DMS153 treated with DMSO at 0.1 percent for 48 hours (cell line): ENCODE measurements around the gene SLC9A8.
"Not testable (repeated sequence)": the region's sequence is repeated elsewhere in the genome, so short reads cannot be mapped to it uniquely, and the experiment has no call there.

Source experiments
- DNase-seq: peaks from one replicate; lab custom pipeline; 2025; ENCODE audit not compliant: unreplicated experiment; lab: John Stamatoyannopoulos, UW

SLC9A8 gene

GRCh38 chr20:49891476-49892110 lies 79.0 kb downstream of the SLC9A8 start:
- no peak for DNase-seq

DNA sequence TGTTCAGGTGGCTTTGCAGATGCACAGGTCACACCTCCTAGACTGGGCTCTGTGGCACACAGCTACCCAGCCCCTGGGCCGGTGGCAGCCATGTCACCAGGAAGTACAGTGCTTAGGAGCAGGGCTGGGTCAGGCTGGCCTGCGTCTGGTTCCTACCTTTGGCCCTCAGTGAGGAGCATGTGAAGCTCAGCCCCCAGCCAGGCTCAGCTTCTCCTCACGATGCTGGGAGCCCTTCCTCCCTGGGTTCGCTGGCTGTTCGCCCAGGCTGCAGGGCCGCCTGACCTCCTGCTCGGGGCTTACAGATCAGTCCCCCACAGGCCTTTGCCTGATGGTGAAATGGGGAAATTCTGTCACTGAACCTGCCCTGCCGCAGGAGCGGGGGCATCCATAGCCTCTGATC lies 79.6 kb downstream of the SLC9A8 start:
- no peak for DNase-seq

DNA sequence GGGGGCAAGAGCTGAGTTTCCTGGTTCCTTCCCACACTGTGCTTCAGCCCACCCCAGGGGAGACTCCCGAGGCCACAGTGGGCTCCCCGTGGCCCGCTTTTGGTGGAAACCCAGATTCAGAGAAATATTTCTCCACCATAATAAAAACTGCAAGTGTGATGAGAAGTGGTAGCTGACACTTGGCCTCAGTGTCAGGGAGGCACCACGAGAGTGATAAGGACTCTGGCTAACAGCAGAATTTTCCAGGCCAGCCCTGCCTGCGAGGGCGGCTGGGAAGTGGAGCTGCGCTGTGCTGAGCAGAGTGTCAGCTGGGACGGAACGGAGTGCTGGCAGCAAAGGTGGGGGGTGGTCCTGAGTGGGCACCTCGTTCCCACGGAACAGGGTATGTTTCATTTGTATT lies 80.2 kb downstream of the SLC9A8 start:
- DNase-seq: no peak

DNA sequence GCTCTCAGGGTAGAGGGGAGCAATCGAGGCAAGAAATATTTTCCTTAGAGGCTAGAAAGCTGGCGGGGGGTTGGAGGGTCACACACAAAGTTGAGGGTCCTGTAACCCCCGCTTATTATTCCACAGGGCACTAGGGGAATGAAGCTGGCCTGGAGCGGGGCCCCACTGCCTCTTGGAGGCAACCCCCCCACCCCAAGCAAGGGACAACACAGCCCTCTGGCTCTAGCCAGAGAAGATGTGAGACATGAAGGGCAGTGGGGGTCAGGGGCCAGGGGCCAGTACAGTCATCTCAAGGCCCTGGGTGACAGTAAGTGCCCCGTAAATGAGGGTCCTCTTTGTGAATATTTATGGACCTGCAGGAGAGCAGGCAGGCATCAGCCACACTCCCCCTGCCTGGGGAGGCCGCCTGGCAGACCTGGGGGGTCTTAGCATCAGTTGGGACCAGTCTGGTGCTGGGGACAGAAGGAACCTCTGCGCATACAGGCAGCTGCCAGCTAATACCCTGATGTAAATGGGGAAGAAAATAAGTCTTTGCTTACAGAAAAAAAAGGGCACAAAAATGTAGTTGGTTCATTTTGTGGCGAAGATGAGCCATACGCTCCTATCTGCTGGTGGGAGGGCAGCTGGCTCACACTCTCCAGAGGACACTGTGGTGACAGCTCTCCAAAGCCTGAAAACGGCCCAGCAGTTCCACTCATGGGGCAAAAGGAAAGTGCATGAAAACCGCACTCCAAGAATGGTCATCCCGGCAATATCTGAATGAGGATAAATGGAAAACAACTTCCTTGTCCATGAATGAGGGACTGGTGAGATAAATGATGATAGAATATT lies 80.8 kb downstream of the SLC9A8 start:
- no peak for DNase-seq

- no peak for DNase-seq
These were observed 81.4 kb downstream of the SLC9A8 start for GRCh38 chr20:49894073-49894470.

GRCh38 chr20:49895474-49896093 lies 83.0 kb downstream of the SLC9A8 start:
- not testable (repeated sequence) for DNase-seq

DNA sequence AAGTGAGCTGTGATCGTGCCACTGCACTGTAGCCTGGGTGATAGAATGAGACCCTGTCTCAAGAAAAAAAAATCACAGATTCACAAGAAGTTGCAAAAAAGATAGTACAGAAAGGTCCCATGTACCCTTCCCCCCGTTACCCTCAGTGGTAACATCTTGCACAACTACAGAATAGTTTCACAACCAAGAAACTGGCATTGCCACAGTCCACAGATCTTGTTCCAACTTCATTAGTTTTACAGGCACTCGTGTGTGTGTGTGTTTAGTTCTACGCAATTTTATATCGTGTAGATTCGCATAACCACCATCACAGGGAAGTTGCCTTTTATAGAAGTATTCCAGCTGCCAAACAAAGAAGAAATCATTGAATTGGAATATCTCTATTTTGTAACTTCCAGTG lies 83.6 kb downstream of the SLC9A8 start:
- DNase-seq: no peak

- DNase-seq: no peak
These were observed 87.1 kb downstream of the SLC9A8 start for GRCh38 chr20:49899541-49900383.

DNA sequence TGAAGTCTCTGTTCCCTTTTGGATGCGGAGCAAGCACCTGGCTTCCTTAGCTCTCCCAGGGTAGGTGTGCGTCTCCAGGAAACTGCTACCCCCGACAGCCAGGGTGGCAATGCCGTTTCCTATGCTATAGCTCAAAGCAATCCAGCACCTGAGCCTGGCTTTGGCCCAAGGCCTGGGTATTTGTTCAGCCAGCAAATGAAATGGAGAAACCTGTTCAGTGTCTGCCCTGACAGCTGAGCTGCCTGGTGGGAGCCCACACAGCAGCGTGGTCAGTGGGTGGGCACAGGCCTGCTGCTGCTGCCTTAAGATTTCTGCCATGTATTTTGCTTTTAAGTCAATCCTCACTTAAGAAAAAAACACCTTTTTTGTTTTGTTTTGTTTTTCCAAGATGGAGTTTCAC lies 89.0 kb downstream of the SLC9A8 start:
- DNase-seq: no peak

DNA sequence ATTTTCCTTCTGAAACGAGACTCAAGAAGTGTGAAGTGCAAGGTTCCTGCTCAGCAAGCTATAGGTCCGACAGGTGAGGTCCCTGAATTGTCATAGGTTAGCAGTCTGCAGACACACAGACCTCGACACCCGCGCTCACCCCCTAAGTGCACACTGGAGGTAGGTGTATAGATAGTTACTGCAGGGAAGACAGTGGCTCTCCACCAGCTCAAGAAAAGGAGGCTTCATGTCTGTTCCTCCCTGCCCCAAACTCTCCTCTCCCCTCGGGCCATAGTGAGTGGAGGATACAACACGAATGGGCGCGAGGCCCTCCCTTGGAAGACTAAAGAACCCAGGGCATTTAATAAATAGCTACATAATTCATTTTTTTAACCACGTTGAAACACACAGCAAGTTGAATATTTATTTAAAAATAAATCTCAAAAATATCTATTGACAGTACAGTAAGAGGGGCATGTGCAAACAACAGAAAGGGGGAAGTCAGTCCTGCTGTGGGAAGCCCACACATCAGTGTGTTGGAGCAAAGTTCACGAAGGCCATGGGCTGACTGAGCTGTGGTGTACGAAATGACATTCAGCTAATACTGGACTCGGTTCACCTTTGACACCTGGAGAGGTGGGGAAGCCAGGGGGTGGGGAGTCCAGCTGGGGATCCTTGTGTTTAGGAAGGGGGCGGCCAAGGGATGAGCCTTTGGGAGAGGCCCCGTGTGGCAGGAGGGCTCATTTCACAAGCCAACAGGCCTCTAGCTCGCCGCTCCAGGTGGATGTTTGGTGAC lies 92.0 kb downstream of the SLC9A8 start:
- no peak for DNase-seq

DNA sequence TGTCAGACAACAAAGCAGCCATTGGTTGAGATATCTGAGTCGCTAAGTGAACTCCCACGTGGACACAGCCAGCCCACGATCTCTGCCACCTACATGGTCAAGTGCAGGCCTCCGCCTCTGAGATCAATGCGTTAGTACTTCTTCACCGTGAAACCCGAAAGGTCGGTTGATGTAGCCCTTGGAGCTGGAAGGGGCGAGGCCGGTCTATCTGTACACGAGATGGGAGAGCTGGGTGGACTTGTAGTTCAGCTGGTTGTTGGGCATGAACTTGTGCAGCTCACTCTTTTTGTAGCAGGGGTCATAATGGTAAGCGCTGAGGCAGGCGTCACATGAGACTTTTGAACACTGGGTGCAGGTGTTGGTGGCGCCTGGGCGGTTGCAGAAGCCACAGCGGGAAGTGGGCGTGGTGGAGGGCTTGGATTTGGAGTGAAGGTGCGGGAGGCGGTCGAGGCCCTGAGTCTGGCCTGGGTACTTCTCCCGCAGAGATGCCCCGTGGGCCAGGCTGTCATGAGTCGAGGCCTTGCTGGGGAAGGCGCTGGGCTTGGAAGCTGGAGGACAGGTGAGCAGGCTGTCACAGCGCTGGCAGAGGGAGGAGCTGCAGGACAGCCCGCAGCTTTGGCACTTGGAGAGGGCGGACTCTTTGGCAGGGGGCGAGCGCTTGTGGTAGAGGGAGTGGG lies 92.9 kb downstream of the SLC9A8 start:
- no peak for DNase-seq

DNA sequence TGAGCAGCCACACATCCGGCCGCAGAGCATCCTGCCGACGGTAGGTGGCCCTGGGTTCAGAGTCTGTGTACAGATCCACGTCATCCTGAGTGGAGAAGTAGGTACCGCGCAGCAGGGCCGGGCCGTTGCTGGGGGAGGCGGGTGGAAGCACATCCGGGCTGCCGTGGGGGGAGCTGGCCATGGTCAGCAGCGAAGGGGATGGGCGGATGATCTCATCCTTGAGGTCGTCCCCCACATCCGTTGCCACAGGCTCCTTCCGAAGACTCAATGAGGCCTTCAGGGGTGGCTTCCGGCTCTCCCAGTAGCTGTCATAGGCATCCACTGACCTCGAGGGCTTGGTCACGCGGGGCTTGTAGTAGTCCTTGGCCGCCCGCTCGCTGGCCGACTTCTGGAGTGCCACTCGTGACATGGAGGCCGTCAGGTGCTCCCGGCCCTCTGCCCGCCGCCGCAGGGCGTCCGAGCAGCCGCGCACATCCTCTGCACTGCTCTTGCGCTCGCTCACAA lies 93.5 kb downstream of the SLC9A8 start:
- DNase-seq: no peak

DNA sequence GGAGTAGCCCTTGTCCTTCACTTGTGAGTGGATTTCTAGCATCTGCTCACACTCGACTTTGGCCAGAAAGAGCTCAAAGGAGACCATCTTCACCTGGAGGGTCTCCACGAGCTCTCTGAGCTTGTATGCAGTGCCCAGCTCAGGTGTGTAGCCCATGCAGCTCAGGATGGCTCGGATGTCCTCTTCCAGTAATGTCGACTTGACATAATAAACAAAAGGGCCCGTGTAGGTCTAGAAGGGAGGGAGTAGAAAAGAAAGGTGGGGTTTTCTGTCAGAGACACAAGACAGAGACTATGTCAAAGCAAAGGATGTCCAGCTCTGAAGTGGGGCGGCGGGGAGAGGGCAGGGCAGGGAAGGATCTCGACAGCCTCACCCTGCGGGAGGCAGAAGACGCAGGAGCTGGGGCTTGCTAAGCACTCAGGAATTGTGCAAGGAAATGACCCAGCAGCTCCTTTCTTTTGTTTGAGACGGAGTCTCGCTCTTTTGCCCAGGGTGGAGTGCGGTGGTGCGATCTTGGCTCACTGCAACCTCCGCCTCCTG lies 94.1 kb downstream of the SLC9A8 start:
- DNase-seq: no peak

DNA sequence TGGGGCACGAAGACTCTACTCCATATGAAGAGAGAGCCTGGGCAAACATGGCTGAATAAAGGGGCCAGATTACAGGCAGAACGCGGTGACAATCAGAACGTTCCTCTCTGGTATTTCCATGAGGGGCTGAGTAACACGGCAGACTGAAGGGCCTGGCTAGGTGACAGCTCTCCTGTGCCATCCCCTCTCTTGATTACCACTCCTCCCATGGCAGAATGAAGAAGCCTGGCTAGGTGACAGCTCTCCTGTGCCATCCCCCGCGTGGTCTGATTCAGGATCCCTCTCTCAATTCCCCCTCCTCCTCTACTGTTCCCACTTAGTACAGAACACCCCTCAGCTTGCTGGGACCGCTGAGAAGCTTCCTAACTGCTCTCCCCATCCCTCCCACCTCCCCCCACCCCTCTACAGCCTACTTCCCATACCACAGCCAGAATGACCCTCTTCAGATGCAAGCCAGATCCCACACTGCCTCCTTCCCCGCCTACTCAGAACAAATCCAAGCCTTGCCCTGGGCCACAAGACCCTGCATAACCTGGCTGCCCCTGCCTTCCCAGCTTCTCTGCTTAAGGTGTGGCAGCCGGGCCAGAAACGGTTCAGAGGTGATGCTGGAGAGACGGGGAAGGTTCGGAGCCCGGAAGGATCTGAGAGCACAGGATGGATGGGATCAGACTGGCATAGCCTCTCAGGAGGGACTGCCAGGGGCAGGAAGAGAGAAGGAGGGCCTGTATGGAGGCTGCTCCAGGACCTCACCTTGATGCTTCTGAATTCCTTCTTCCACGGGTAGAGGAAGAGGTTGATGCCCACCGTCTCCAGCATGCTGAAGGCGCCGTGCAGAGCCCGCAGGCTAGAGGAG lies 95.0 kb downstream of the SLC9A8 start:
- DNase-seq: no peak

DNA sequence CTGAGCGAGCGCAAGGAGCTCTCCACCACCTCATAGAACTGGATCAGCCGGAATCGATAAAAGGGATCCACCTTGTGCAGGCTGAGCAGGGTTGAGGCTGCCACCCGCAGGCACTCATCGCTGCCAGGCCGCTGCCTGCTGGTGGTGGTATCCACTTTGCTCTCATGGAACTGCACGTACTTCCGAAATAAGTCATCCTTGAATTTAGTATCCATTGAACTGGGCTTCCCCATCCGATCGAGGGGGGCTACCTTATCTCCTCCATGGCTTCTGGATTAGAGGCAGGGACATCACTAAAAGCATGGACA lies 95.6 kb downstream of the SLC9A8 start:
- DNase-seq: no peak

- no peak for DNase-seq
These were observed 97.1 kb downstream of the SLC9A8 start for GRCh38 chr20:49909499-49910339.

DNA sequence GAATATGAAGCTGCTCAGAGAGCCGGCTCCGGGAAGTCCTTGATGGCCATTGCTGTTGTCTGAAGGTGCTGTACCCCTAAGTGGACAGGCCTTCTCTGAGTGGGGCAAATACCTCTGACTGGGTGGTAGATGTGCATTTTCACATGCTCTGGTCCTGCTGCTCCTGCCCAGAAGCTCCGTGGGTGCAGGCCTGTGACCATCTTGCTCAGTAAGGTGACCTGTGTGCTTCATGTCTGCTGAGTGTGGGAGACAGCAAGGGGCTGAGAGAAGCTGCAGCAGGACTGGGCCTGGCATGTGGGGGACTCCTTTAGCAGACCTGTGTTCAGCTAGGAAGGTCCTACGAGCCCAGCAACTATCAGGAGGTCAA lies 97.7 kb downstream of the SLC9A8 start:
- no peak for DNase-seq
